Stimulated activated CD8-positive, alpha-beta memory T cell treated with anti-CD3 and anti-CD28 coated beads, Interleukin-15, amount 100 ng/mL, for 48 hours (primary cell): ENCODE measurements around the gene PATL2.
"Not testable (repeated sequence)": the region's sequence is repeated elsewhere in the genome, so short reads cannot be mapped to it uniquely, and the experiment has no call there.

Experiments
- DNase-seq, 2 donors: peaks; one replicate each; pipeline ENCODE4 v3.0.0-alpha.2; 2020; ENCODE audit warnings: low read depth in 2 of 2

The PATL2 gene

GRCh38 chr15:44719293-44719999 is 8.3 kb upstream of the PATL2 start:
- peak in 1 of 2 donors; percentile 56 for DNase-seq

- DNase-seq, result no peak
Observed at GRCh38 chr15:44718927-44719292, 7.8 kb upstream of the PATL2 start.

GRCh38 chr15:44718180-44718926 is 7.2 kb upstream of the PATL2 start:
- no peak for DNase-seq

GRCh38 chr15:44716983-44717602 is 6.0 kb upstream of the PATL2 start:
- DNase-seq, result no peak

- DNase-seq, result no peak
Observed at GRCh38 chr15:44715797-44716334, 4.7 kb upstream of the PATL2 start.

GRCh38 chr15:44715142-44715796 is 4.1 kb upstream of the PATL2 start:
- no peak for DNase-seq

GRCh38 chr15:44713006-44713966 is 2.2 kb upstream of the PATL2 start:
- DNase-seq, result no peak

- DNase-seq, result no peak
Observed at GRCh38 chr15:44712346-44713005, 1.4 kb upstream of the PATL2 start.

- no peak for DNase-seq
Observed at GRCh38 chr15:44711743-44712345, 721 bp upstream of the PATL2 start.

- DNase-seq, result no peak
Observed at GRCh38 chr15:44710236-44711095, 657 bp downstream of the PATL2 start.

GRCh38 chr15:44706946-44707636 is 4.0 kb downstream of the PATL2 start:
- no peak for DNase-seq

- DNase-seq, result no peak
Observed at GRCh38 chr15:44706401-44706800, 4.7 kb downstream of the PATL2 start.

- DNase-seq, result no peak
Observed at GRCh38 chr15:44705986-44706385, 5.1 kb downstream of the PATL2 start.

GRCh38 chr15:44700676-44701075 is 10.4 kb downstream of the PATL2 start:
- not testable (repeated sequence) for DNase-seq

- DNase-seq, result no peak
Observed at GRCh38 chr15:44698641-44699040, 12.5 kb downstream of the PATL2 start.

- no peak for DNase-seq
Observed at GRCh38 chr15:44697014-44697413, 14.1 kb downstream of the PATL2 start.

- DNase-seq, result no peak
Observed at GRCh38 chr15:44695294-44695693, 15.8 kb downstream of the PATL2 start.

- no peak for DNase-seq
Observed at GRCh38 chr15:44694416-44694815, 16.7 kb downstream of the PATL2 start.
